ENCODE results near the gene FAM117B.

The FAM117B gene

DNA sequence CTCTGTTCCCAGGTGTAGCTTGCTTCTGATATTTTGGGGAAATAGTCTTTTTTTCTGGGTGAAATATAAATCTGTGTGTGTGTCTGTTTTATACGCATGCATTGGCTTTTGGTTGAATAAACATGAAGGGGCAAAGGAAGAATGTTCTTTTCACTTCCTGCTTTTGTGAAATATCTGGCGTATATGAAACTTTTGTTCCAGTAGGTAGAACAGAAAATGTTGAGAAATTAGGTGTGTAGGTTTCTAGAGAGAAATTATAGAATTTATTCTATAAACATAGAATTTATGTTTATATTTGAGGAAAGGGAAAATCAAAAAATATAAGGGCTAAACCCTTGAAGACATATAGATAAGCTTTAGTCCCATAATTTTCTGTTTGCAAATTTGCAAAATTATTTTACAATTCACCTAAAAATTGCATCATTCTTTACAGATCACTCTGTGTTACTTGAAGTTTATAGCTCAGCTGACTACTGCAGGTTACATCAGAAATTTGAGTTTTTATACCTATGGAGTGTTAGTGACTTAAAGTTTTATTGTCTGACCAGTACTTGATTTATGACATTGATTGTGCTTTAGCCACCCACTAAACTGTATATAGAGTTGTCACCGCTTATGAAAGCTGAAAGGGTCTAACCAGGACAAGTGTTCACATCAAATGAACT, 116.1 kb downstream of the FAM117B start:
- DNase-seq (ENCODE audit: extremely low read depth, low read depth), result no peak

DNA sequence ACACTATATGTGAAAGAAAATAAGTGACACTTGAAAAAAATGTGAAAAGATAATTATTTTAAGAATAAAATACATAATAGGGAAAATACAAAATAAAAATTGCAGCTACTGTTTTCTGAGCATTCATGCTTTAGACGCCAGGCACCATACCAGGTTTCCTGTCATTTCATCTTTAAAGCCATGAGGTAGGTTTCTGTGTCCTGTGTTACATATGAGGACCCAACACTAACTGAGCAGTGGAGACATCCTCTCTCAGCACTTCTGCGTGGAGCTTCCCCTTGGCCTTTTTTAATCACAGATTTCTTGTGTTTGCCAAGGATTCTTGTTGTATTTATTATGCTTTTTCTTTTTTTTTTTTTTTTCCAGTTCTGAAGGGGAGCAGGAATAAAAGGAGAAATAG, 117.3 kb downstream of the FAM117B start:
- TF ChIP-seq, protein P1, sequence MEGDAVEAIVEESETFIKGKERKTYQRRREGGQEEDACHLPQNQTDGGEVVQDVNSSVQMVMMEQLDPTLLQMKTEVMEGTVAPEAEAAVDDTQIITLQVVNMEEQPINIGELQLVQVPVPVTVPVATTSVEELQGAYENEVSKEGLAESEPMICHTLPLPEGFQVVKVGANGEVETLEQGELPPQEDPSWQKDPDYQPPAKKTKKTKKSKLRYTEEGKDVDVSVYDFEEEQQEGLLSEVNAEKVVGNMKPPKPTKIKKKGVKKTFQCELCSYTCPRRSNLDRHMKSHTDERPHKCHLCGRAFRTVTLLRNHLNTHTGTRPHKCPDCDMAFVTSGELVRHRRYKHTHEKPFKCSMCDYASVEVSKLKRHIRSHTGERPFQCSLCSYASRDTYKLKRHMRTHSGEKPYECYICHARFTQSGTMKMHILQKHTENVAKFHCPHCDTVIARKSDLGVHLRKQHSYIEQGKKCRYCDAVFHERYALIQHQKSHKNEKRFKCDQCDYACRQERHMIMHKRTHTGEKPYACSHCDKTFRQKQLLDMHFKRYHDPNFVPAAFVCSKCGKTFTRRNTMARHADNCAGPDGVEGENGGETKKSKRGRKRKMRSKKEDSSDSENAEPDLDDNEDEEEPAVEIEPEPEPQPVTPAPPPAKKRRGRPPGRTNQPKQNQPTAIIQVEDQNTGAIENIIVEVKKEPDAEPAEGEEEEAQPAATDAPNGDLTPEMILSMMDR (IDR thresholded peaks at IDR 0.05; ENCODE audit: low read depth, low read length), result no peak
- DNase-seq (ENCODE audit: extremely low read depth, low read depth), result no peak

More for the DNA sequence above, 116.1 kb downstream of the FAM117B start:
- TF ChIP-seq, protein P1 (IDR thresholded peaks at IDR 0.05; ENCODE audit: low read depth, low read length), result no peak

DNA sequence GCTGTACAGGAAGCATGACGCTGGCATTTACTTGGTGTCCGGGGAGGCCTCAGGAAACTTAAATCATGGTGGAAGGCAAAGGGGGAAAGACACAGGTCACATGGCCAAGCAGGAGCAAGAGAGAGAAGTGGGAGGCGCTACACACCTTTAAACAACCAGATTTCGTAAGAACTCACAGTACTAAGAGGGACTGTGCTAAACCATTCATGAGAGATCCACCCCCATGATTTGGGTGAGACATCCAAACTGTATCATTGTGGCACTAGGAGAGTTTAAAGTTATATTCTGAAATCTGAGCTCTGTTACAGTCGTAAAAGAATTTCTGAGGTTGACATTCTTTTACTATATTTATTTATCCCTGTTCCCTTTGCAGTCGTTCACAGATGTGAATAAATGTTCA, 120.2 kb downstream of the FAM117B start:
- TF ChIP-seq, protein P1 (IDR thresholded peaks at IDR 0.05; ENCODE audit: low read depth, low read length), result no peak
- DNase-seq (ENCODE audit: extremely low read depth, low read depth), result no peak

DNA sequence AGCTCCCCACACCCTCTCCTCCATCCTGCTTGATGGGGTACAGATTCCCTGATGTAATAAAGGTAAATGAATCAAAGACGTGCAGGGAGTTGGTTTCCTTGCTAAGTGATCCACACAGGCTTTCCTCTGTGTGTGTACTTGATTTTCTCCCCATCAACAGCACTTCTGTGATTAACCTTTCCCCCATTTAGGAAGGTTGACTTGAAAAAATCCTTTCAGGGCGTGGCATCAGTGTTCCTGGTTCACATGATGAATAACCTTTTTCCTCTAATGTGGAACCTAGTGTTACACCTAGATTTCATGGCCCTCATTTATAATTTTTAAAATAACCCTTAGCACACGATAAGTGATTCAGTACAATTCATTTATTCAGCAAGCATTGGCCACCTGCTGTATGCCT, 121.8 kb downstream of the FAM117B start:
- TF ChIP-seq, protein P1 (IDR thresholded peaks at IDR 0.05; ENCODE audit: low read depth, low read length), result no peak
- DNase-seq (ENCODE audit: extremely low read depth, low read depth), result no peak

DNA sequence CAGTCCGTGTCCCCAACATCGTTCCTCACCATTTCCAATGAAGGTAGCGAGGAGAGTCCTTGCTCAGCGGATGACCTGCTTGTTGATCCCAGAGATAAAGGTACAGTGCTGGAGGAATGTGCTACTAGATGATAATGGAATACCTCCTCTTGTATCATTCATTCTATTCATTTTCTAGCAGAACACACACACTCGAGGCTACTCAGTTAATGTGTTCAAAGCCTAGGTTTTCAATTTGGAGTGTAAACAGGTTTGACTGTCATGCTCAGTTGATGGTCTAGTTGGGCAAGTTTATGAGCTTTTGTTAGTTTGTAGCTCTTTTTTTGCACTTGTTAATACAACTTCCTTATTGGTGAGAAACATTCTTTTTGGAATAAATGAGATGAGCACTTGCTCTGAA, 122.6 kb downstream of the FAM117B start:
- TF ChIP-seq, protein P1 (IDR thresholded peaks at IDR 0.05; ENCODE audit: low read depth, low read length), result no peak
- DNase-seq (ENCODE audit: extremely low read depth, low read depth), result no peak

DNA sequence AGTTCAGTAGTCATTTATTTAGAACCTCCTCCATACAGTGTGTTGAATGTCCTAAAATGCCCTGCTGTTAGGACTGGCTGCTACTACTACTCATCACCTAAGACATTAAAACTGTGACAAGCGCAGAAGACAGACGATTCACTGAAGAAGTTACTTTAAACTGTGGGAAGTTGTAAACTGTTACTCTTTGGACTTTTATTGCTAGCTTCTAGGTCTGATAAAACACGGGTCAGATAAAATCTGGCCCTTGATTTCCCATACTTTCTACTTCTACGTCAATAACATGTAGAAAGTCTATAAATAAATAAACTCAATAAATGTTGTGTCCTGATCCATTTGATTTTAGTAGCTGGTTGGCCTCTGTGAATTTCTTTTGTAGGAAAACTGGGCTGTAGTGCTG, 123.4 kb downstream of the FAM117B start:
- DNase-seq (ENCODE audit: extremely low read depth, low read depth), result no peak
- TF ChIP-seq, protein P1 (IDR thresholded peaks at IDR 0.05; ENCODE audit: low read depth, low read length), result no peak

DNA sequence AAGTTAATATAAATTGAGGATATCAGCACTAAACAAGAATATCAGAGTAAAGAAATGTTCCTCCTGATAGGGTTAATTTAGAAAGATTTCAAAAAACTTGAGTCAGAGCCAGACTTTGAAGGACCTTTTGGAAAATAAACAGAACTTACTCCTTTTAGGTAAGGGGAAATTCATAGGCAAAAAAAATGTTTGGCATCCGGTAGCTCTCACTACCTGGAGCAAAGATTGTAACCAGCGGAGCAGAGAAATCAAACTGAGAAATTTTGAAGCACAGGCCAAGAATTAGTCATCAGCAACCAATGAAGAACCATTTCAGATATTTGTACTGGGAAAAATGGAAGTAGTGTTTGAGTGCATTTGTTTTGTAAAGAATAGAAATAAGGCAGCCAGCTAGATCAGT, 123.8 kb downstream of the FAM117B start:
- TF ChIP-seq, protein P1 (IDR thresholded peaks at IDR 0.05; ENCODE audit: low read depth, low read length), result no peak
- DNase-seq (ENCODE audit: extremely low read depth, low read depth), result no peak

All from AG09319 (cell line).